GM23338 (cell line): Measurements from ENCODE around the gene FRMD1.

Experiments used
- EZH2 ChIP-seq: fragments of 200-600 bp; sonication (generic); IDR thresholded peaks from one replicate; pipeline ENCODE4 v1.8.0; 2017; ENCODE audit warnings: antibody characterized with exemption, mild to moderate bottlenecking, low read depth; ENCODE audit not compliant: unreplicated experiment
- NANOG ChIP-seq: IDR thresholded peaks from 2 replicates; pipeline ENCODE4 v1.6.1; 2016; ENCODE audit warnings: antibody characterized with exemption, borderline replicate concordance
- TF ChIP-seq, protein P1 (sequence below), 2 experiments: fragments of 200-600 bp in 1 of 2; sonication (generic) in 1 of 2; conservative IDR thresholded peaks; 2 replicates each; pipeline versions ENCODE4 v1.5.1 to v1.6.1; 2016 to 2017; ENCODE audit warnings: antibody characterized with exemption in 2 of 2, low read depth in 2 of 2, mild to moderate bottlenecking in 2 of 2, moderate library complexity in 1 of 2
- TF ChIP-seq, protein P2 (sequence below): fragments of 250-450 bp; sonication (Bioruptor Pico); IDR thresholded peaks from 2 replicates; pipeline ENCODE4 v1.5.0; 2020; ENCODE audit warnings: mild to moderate bottlenecking, moderate library complexity
- TF ChIP-seq, protein P3 (sequence below): IDR thresholded peaks from 2 replicates; pipeline ENCODE4 v1.6.1; 2016; ENCODE audit warnings: antibody characterized with exemption

DNA sequence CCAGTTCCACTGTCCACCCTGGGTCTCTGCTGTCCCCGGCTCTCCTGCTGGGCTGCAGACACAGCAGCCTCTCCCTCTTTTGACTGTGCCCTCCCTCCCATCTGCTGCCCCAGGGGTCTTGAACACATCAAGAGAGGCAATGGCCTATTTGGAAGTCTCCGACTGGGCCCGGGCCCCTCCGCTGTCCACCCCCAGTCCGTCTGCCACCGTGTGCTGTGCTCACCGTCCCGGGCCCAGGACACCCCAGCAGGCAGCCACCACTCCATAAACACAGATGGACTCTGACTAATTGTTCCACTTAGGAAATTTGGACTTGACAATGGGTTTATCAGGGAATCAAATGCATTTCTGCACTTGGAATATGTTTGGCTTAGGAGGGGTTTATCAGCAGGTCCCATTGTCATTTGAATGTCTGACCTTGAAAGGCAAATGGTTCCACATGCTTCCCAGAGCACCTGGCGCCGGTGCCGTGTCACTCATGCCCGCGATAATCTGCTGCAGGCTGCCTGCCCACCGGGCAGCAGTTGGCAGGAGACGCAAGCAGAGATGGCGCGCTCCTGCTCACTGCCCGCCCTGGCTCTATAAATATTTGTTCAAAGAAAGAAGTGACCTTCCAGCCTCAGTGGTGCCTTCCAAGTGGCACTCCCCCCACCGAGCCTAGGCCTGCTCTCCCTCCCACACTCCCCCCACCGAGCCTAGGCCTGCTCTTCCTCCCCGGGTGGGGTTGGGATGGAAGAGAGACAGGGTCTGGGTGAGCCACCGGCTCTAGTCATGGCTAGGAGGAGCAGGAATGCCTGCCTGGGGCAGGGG is 18.8 kb upstream of the FRMD1 start:
- TF ChIP-seq, protein P1, sequence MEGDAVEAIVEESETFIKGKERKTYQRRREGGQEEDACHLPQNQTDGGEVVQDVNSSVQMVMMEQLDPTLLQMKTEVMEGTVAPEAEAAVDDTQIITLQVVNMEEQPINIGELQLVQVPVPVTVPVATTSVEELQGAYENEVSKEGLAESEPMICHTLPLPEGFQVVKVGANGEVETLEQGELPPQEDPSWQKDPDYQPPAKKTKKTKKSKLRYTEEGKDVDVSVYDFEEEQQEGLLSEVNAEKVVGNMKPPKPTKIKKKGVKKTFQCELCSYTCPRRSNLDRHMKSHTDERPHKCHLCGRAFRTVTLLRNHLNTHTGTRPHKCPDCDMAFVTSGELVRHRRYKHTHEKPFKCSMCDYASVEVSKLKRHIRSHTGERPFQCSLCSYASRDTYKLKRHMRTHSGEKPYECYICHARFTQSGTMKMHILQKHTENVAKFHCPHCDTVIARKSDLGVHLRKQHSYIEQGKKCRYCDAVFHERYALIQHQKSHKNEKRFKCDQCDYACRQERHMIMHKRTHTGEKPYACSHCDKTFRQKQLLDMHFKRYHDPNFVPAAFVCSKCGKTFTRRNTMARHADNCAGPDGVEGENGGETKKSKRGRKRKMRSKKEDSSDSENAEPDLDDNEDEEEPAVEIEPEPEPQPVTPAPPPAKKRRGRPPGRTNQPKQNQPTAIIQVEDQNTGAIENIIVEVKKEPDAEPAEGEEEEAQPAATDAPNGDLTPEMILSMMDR (conservative IDR thresholded peaks at IDR 0.05; ENCODE audit: low read depth in 2 of 2), result no peak
- no peak for TF ChIP-seq EZH2
- TF ChIP-seq NANOG, result no peak
- TF ChIP-seq, protein P2, sequence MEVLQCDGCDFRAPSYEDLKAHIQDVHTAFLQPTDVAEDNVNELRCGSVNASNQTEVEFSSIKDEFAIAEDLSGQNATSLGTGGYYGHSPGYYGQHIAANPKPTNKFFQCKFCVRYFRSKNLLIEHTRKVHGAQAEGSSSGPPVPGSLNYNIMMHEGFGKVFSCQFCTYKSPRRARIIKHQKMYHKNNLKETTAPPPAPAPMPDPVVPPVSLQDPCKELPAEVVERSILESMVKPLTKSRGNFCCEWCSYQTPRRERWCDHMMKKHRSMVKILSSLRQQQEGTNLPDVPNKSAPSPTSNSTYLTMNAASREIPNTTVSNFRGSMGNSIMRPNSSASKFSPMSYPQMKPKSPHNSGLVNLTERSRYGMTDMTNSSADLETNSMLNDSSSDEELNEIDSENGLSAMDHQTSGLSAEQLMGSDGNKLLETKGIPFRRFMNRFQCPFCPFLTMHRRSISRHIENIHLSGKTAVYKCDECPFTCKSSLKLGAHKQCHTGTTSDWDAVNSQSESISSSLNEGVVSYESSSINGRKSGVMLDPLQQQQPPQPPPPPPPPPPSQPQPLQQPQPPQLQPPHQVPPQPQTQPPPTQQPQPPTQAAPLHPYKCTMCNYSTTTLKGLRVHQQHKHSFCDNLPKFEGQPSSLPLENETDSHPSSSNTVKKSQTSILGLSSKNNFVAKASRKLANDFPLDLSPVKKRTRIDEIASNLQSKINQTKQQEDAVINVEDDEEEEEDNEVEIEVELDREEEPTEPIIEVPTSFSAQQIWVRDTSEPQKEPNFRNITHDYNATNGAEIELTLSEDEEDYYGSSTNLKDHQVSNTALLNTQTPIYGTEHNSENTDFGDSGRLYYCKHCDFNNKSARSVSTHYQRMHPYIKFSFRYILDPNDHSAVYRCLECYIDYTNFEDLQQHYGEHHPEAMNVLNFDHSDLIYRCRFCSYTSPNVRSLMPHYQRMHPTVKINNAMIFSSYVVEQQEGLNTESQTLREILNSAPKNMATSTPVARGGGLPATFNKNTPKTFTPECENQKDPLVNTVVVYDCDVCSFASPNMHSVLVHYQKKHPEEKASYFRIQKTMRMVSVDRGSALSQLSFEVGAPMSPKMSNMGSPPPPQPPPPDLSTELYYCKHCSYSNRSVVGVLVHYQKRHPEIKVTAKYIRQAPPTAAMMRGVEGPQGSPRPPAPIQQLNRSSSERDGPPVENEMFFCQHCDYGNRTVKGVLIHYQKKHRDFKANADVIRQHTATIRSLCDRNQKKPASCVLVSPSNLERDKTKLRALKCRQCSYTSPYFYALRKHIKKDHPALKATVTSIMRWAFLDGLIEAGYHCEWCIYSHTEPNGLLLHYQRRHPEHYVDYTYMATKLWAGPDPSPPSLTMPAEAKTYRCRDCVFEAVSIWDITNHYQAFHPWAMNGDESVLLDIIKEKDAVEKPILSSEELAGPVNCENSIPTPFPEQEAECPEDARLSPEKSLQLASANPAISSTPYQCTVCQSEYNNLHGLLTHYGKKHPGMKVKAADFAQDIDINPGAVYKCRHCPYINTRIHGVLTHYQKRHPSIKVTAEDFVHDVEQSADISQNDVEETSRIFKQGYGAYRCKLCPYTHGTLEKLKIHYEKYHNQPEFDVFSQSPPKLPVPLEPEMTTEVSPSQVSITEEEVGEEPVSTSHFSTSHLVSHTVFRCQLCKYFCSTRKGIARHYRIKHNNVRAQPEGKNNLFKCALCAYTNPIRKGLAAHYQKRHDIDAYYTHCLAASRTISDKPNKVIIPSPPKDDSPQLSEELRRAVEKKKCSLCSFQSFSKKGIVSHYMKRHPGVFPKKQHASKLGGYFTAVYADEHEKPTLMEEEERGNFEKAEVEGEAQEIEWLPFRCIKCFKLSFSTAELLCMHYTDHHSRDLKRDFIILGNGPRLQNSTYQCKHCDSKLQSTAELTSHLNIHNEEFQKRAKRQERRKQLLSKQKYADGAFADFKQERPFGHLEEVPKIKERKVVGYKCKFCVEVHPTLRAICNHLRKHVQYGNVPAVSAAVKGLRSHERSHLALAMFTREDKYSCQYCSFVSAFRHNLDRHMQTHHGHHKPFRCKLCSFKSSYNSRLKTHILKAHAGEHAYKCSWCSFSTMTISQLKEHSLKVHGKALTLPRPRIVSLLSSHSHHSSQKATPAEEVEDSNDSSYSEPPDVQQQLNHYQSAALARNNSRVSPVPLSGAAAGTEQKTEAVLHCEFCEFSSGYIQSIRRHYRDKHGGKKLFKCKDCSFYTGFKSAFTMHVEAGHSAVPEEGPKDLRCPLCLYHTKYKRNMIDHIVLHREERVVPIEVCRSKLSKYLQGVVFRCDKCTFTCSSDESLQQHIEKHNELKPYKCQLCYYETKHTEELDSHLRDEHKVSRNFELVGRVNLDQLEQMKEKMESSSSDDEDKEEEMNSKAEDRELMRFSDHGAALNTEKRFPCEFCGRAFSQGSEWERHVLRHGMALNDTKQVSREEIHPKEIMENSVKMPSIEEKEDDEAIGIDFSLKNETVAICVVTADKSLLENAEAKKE (CRISPR knock-in tag), result no peak
- TF ChIP-seq, protein P3, sequence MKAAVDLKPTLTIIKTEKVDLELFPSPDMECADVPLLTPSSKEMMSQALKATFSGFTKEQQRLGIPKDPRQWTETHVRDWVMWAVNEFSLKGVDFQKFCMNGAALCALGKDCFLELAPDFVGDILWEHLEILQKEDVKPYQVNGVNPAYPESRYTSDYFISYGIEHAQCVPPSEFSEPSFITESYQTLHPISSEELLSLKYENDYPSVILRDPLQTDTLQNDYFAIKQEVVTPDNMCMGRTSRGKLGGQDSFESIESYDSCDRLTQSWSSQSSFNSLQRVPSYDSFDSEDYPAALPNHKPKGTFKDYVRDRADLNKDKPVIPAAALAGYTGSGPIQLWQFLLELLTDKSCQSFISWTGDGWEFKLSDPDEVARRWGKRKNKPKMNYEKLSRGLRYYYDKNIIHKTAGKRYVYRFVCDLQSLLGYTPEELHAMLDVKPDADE, result no peak
